ENCODE data around the gene TBC1D2. TPM values are rescaled to one million over a fixed set of nuclear protein-coding genes. Genes with fewer than 3 reads are reported as not detected.

TBC1D2 gene
- 0.97 and 5.2 TPM in 2 replicates for total RNA-seq (2014; rRNA removed; shearing (Covaris generic); ENCODE audit: low replicate concordance)

GRCh38 chr9:98255578-98256296 lies at the start of gene TBC1D2:
TBC1D2 (minus strand) TSS chr9:98255649; CDS start chr9:98255541, 108 bp downstream.
- DNase-seq, result peak; percentile 98
- Histone ChIP-seq H3K4me2 (ENCODE audit: low read depth, low read length, poor library complexity, severe bottlenecking) (peak within 1 kb of the TSS; percentile 100), H3K4me3 (ENCODE audit: low read length) (peak within 1 kb of the TSS; percentile 76), H3K27ac (ENCODE audit: low read length) (peak within 1 kb of the TSS; percentile 84), H4K20me1 (ENCODE audit: insufficient read depth, low read depth, low read length) (no peaks in the 10 kb centered on the region), H3K27me3 (ENCODE audit: low read length) (no peaks in the 10 kb centered on the region; the same call in 1 of the 2 replicates), H2AFZ (ENCODE audit: low read length) (peak within 1 kb of the TSS; percentile 87), H3K9me3 (ENCODE audit: low read length) (no peaks in the 10 kb centered on the region), H3K79me2 (ENCODE audit: low read length) (no peaks in the 10 kb centered on the region), H3K9me2 (replicated peaks; ENCODE audit: insufficient read depth, low read length) (no peaks in the 10 kb centered on the region), H3K36me3 (ENCODE audit: insufficient read depth, low read length) (no peaks in the 10 kb centered on the region), H3K4me1 (ENCODE audit: low read length) (peaks cover 17% of the 10 kb centered on the region), H3K9ac (ENCODE audit: low read length) (peak within 1 kb of the TSS; percentile 86)

- Histone ChIP-seq H3K9me2 (replicated peaks; ENCODE audit: insufficient read depth, low read length) (no peaks in the 10 kb centered on the region), H3K9ac (ENCODE audit: low read length) (no peak overlapping the region), H3K36me3 (ENCODE audit: insufficient read depth, low read length) (no peaks in the 10 kb centered on the region), H3K4me2 (ENCODE audit: low read depth, low read length, poor library complexity, severe bottlenecking) (no peak overlapping the region), H3K79me2 (ENCODE audit: low read length) (no peaks in the 10 kb centered on the region), H3K9me3 (ENCODE audit: low read length) (no peaks in the 10 kb centered on the region), H2AFZ (ENCODE audit: low read length) (no peak overlapping the region), H3K27ac (ENCODE audit: low read length) (no peak overlapping the region), H3K4me1 (ENCODE audit: low read length) (no peaks in the 10 kb centered on the region), H4K20me1 (ENCODE audit: insufficient read depth, low read depth, low read length) (no peaks in the 10 kb centered on the region), H3K27me3 (ENCODE audit: low read length) (no peaks in the 10 kb centered on the region), H3K4me3 (ENCODE audit: low read length) (no peak overlapping the region)
- DNase-seq, result no peak
These were observed 48.9 kb upstream of the TBC1D2 start for GRCh38 chr9:98304381-98304780.

GRCh38 chr9:98303633-98304125 lies 48.2 kb upstream of the TBC1D2 start:
- no peaks in the 10 kb centered on the region for H3K27me3 ChIP-seq (ENCODE audit: low read length)
- no peak for DNase-seq
- no peaks in the 10 kb centered on the region for H4K20me1 ChIP-seq (ENCODE audit: insufficient read depth, low read depth, low read length)
- no peak overlapping the region for H3K4me2 ChIP-seq (ENCODE audit: low read depth, low read length, poor library complexity, severe bottlenecking)
- H3K4me1 ChIP-seq (ENCODE audit: low read length), result no peaks in the 10 kb centered on the region
- no peak overlapping the region for H2AFZ ChIP-seq (ENCODE audit: low read length)
- no peak overlapping the region for H3K9ac ChIP-seq (ENCODE audit: low read length)
- no peaks in the 10 kb centered on the region for H3K9me2 ChIP-seq (replicated peaks; ENCODE audit: insufficient read depth, low read length)
- H3K79me2 ChIP-seq (ENCODE audit: low read length), result no peaks in the 10 kb centered on the region
- H3K4me3 ChIP-seq (ENCODE audit: low read length), result no peak overlapping the region
- H3K27ac ChIP-seq (ENCODE audit: low read length), result no peak overlapping the region
- no peaks in the 10 kb centered on the region for H3K36me3 ChIP-seq (ENCODE audit: insufficient read depth, low read length)
- H3K9me3 ChIP-seq (ENCODE audit: low read length), result no peaks in the 10 kb centered on the region

GRCh38 chr9:98302938-98303632 lies 47.6 kb upstream of the TBC1D2 start:
- Histone ChIP-seq H3K79me2 (ENCODE audit: low read length) (no peaks in the 10 kb centered on the region), H3K27me3 (ENCODE audit: low read length) (no peaks in the 10 kb centered on the region), H3K4me1 (ENCODE audit: low read length) (no peaks in the 10 kb centered on the region), H4K20me1 (ENCODE audit: insufficient read depth, low read depth, low read length) (no peaks in the 10 kb centered on the region), H2AFZ (ENCODE audit: low read length) (no peak overlapping the region), H3K9ac (ENCODE audit: low read length) (no peak overlapping the region), H3K4me3 (ENCODE audit: low read length) (no peak overlapping the region), H3K27ac (ENCODE audit: low read length) (no peak overlapping the region), H3K9me2 (replicated peaks; ENCODE audit: insufficient read depth, low read length) (no peaks in the 10 kb centered on the region), H3K9me3 (ENCODE audit: low read length) (no peaks in the 10 kb centered on the region), H3K36me3 (ENCODE audit: insufficient read depth, low read length) (no peaks in the 10 kb centered on the region), H3K4me2 (ENCODE audit: low read depth, low read length, poor library complexity, severe bottlenecking) (no peak overlapping the region)
- DNase-seq, result no peak

- no peak overlapping the region for H2AFZ ChIP-seq (ENCODE audit: low read length)
- H3K9ac ChIP-seq (ENCODE audit: low read length), result no peak overlapping the region
- H3K9me3 ChIP-seq (ENCODE audit: low read length), result no peaks in the 10 kb centered on the region
- DNase-seq, result no peak
- no peak overlapping the region for H3K27ac ChIP-seq (ENCODE audit: low read length)
- H3K4me2 ChIP-seq (ENCODE audit: low read depth, low read length, poor library complexity, severe bottlenecking), result no peak overlapping the region
- H3K36me3 ChIP-seq (ENCODE audit: insufficient read depth, low read length), result no peaks in the 10 kb centered on the region
- no peaks in the 10 kb centered on the region for H3K9me2 ChIP-seq (replicated peaks; ENCODE audit: insufficient read depth, low read length)
- H3K4me3 ChIP-seq (ENCODE audit: low read length), result no peak overlapping the region
- H3K27me3 ChIP-seq (ENCODE audit: low read length), result no peaks in the 10 kb centered on the region
- H3K79me2 ChIP-seq (ENCODE audit: low read length), result no peaks in the 10 kb centered on the region
- no peaks in the 10 kb centered on the region for H4K20me1 ChIP-seq (ENCODE audit: insufficient read depth, low read depth, low read length)
- H3K4me1 ChIP-seq (ENCODE audit: low read length), result no peaks in the 10 kb centered on the region
These were observed 46.7 kb upstream of the TBC1D2 start for GRCh38 chr9:98302150-98302549.

GRCh38 chr9:98300611-98301010 lies 45.2 kb upstream of the TBC1D2 start:
- Histone ChIP-seq H3K36me3 (ENCODE audit: insufficient read depth, low read length) (no peaks in the 10 kb centered on the region), H3K79me2 (ENCODE audit: low read length) (no peaks in the 10 kb centered on the region), H3K9me2 (replicated peaks; ENCODE audit: insufficient read depth, low read length) (no peaks in the 10 kb centered on the region), H3K4me2 (ENCODE audit: low read depth, low read length, poor library complexity, severe bottlenecking) (no peak overlapping the region), H3K9me3 (ENCODE audit: low read length) (no peaks in the 10 kb centered on the region), H3K27ac (ENCODE audit: low read length) (no peak overlapping the region), H3K4me3 (ENCODE audit: low read length) (no peak overlapping the region), H4K20me1 (ENCODE audit: insufficient read depth, low read depth, low read length) (no peaks in the 10 kb centered on the region), H3K4me1 (ENCODE audit: low read length) (no peaks in the 10 kb centered on the region), H2AFZ (ENCODE audit: low read length) (no peak overlapping the region), H3K27me3 (ENCODE audit: low read length) (no peaks in the 10 kb centered on the region), H3K9ac (ENCODE audit: low read length) (no peak overlapping the region)
- DNase-seq, result no peak

- no peaks in the 10 kb centered on the region for H3K79me2 ChIP-seq (ENCODE audit: low read length)
- H3K4me2 ChIP-seq (ENCODE audit: low read depth, low read length, poor library complexity, severe bottlenecking), result no peak overlapping the region
- no peaks in the 10 kb centered on the region for H3K4me1 ChIP-seq (ENCODE audit: low read length)
- no peak overlapping the region for H2AFZ ChIP-seq (ENCODE audit: low read length)
- no peaks in the 10 kb centered on the region for H3K27me3 ChIP-seq (ENCODE audit: low read length)
- no peaks in the 10 kb centered on the region for H4K20me1 ChIP-seq (ENCODE audit: insufficient read depth, low read depth, low read length)
- no peak overlapping the region for H3K4me3 ChIP-seq (ENCODE audit: low read length)
- no peak overlapping the region for H3K27ac ChIP-seq (ENCODE audit: low read length)
- H3K9ac ChIP-seq (ENCODE audit: low read length), result no peak overlapping the region
- no peaks in the 10 kb centered on the region for H3K36me3 ChIP-seq (ENCODE audit: insufficient read depth, low read length)
- no peaks in the 10 kb centered on the region for H3K9me3 ChIP-seq (ENCODE audit: low read length)
- no peaks in the 10 kb centered on the region for H3K9me2 ChIP-seq (replicated peaks; ENCODE audit: insufficient read depth, low read length)
- DNase-seq, result no peak
These were observed 43.0 kb upstream of the TBC1D2 start for GRCh38 chr9:98298476-98298875.

GRCh38 chr9:98295824-98296223 lies 40.4 kb upstream of the TBC1D2 start:
- Histone ChIP-seq H3K79me2 (ENCODE audit: low read length) (no peaks in the 10 kb centered on the region), H3K4me3 (ENCODE audit: low read length) (no peak overlapping the region), H2AFZ (ENCODE audit: low read length) (no peak overlapping the region), H3K4me2 (ENCODE audit: low read depth, low read length, poor library complexity, severe bottlenecking) (no peak overlapping the region), H3K9me3 (ENCODE audit: low read length) (no peaks in the 10 kb centered on the region), H3K27ac (ENCODE audit: low read length) (no peak overlapping the region), H3K36me3 (ENCODE audit: insufficient read depth, low read length) (no peaks in the 10 kb centered on the region), H3K9me2 (replicated peaks; ENCODE audit: insufficient read depth, low read length) (no peaks in the 10 kb centered on the region), H4K20me1 (ENCODE audit: insufficient read depth, low read depth, low read length) (no peaks in the 10 kb centered on the region), H3K9ac (ENCODE audit: low read length) (no peak overlapping the region), H3K27me3 (ENCODE audit: low read length) (no peaks in the 10 kb centered on the region), H3K4me1 (ENCODE audit: low read length) (no peaks in the 10 kb centered on the region)
- DNase-seq, result no peak

Measured in Karpas-422 (cell line).